ENCODE measurements around the gene KRT28. TPM values are rescaled to one million over a fixed set of nuclear protein-coding genes. Genes with fewer than 3 reads are reported as not detected.

KRT28 gene
- total RNA-seq, 4 donors from 2014 or later, result not detected

GRCh38 chr17:40809721-40810421 is 10.1 kb upstream of the KRT28 start:
- TF ChIP-seq, protein P1, sequence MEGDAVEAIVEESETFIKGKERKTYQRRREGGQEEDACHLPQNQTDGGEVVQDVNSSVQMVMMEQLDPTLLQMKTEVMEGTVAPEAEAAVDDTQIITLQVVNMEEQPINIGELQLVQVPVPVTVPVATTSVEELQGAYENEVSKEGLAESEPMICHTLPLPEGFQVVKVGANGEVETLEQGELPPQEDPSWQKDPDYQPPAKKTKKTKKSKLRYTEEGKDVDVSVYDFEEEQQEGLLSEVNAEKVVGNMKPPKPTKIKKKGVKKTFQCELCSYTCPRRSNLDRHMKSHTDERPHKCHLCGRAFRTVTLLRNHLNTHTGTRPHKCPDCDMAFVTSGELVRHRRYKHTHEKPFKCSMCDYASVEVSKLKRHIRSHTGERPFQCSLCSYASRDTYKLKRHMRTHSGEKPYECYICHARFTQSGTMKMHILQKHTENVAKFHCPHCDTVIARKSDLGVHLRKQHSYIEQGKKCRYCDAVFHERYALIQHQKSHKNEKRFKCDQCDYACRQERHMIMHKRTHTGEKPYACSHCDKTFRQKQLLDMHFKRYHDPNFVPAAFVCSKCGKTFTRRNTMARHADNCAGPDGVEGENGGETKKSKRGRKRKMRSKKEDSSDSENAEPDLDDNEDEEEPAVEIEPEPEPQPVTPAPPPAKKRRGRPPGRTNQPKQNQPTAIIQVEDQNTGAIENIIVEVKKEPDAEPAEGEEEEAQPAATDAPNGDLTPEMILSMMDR (IDR thresholded peaks at IDR 0.05; ENCODE audit: low read depth), result no peak

- TF ChIP-seq, protein P1 (IDR thresholded peaks at IDR 0.05; ENCODE audit: low read depth), result no peak
Observed at GRCh38 chr17:40806131-40806530, 6.4 kb upstream of the KRT28 start.

DNA sequence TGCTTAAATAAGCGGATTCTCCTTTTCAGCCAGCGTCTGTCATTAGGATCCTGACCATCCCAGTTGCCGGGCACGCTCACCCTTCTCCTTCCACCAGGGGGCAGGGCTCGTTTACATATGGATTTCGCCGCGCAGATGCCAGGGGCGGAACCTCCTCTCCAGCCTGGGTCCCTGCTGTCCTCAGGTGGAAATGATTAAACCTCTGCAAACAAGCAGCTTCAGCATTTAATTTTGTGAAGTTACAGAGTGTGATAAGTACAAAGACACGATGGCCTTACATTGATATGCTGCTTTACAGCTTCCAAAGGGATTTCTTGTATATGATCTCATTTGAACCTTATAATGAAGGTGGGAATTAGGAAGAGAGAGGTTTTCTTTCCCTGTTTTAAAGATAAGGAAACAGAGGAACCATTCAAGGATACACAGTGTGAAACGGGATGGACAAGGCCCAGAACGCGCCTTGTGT is 3.9 kb upstream of the KRT28 start:
- TF ChIP-seq, protein P1 (IDR thresholded peaks at IDR 0.05; ENCODE audit: low read depth), result no peak

GRCh38 chr17:40801157-40801556 is 1.4 kb upstream of the KRT28 start:
- TF ChIP-seq, protein P1 (IDR thresholded peaks at IDR 0.05; ENCODE audit: low read depth), result no peak

DNA sequence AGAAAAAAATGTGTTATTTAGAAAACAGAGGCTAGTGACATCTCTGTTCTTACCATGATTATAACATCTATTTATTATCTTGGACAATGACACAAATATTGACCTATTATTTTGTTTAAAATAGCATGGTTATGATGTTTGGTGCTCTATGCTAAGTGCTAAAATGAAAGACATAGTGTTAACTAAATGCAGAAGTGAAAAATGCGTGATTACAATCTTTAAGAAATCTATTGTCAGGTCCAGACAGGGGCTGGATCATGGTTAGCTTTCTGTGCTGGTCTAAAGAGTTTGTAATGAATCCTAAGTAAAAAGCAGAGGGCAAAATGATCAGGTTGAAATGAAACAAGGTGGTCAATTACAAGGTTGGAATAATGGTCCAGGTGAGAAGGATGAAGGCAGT is 622 bp upstream of the KRT28 start:
- TF ChIP-seq, protein P1 (IDR thresholded peaks at IDR 0.05; ENCODE audit: low read depth), result no peak

GRCh38 chr17:40796846-40797245 is 2.9 kb downstream of the KRT28 start:
- TF ChIP-seq, protein P1 (IDR thresholded peaks at IDR 0.05; ENCODE audit: low read depth), result no peak

GRCh38 chr17:40795019-40795667 is 4.6 kb downstream of the KRT28 start:
- TF ChIP-seq, protein P1 (IDR thresholded peaks at IDR 0.05; ENCODE audit: low read depth), result no peak
